ENCODE measurements around the gene NIPA2.

- TF ChIP-seq ZNF280C (tag by site-specific recombination; IDR thresholded peaks at IDR 0.05) (no peak), SALL2 (tag by site-specific recombination; IDR thresholded peaks at IDR 0.05; ENCODE audit: borderline replicate concordance) (no peak), CTCF (tag by site-specific recombination; IDR thresholded peaks at IDR 0.05) (no peak), PBX3 (CRISPR knock-in tag; IDR thresholded peaks at IDR 0.05) (no peak), ZNF555 (tag by site-specific recombination; conservative IDR thresholded peaks at IDR 0.05) (no peak), EGR2 (tag by site-specific recombination; IDR thresholded peaks at IDR 0.05; ENCODE audit: low read depth) (no peak), ZNF114 (tag by site-specific recombination; IDR thresholded peaks at IDR 0.05) (no peak), PRDM10 (tag by site-specific recombination; IDR thresholded peaks at IDR 0.05) (no peak), ZNF146 (tag by site-specific recombination; IDR thresholded peaks at IDR 0.05) (no peak), PATZ1 (tag by site-specific recombination; IDR thresholded peaks at IDR 0.05) (no peak), YY1 (tag by site-specific recombination; IDR thresholded peaks at IDR 0.05) (no peak), REST (tag by site-specific recombination; IDR thresholded peaks at IDR 0.05) (no peak), TCF7L2 (IDR thresholded peaks at IDR 0.05; ENCODE audit: borderline replicate concordance, low read depth, low read length) (no peak), ZNF558 (tag by site-specific recombination; IDR thresholded peaks at IDR 0.05) (no peak)
Measured at GRCh38 chr15:22877117-22877516, 38.7 kb downstream of the NIPA2 start.
